ENCODE results near the gene TATDN2. TPM values are rescaled to one million over a fixed set of nuclear protein-coding genes. Genes with fewer than 3 reads are reported as not detected.

Gene TATDN2
- total and polyA plus RNA-seq, 2 experiments from 2014 or later, result 4.8 to 19.1 TPM

DNA sequence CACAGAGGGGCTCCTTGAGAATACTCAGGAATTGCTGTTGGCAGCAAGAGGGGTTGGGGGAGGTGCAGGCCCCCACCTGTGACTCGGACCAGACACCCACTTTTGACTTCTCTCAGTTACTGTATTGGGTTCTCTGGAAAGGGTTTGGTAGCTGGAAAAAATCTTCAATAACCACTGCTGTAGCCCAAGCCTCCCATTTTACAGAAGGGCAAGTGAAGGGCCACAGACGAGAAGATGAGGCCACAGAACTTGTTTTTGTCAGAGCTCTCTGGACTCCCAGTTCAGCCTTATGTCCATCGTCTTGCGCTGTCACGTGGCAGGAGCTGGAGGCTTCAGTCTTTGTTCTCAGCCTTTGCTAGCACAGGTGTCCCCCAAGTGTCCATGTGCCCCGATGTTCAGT lies 12.7 kb upstream of the TATDN2 start:
- no peaks in the 10 kb centered on the region for H3K27me3 ChIP-seq (ENCODE audit: insufficient read depth)
- H3K4me2 ChIP-seq, result no peak overlapping the region
- no peak overlapping the region for H3K4me3 ChIP-seq
- no peaks in the 10 kb centered on the region for H3K79me2 ChIP-seq (replicated peaks; ENCODE audit: insufficient read depth)
- Mint-ChIP-seq H3K4me1 (peaks cover 7% of the 10 kb centered on the region; the same call in 2 of the 3 replicates), H3K27me3 (ENCODE audit: insufficient read depth, low read depth, poor library complexity) (peaks cover 4% of the 10 kb centered on the region), H3K4me3 (no peak overlapping the region), H3K9me3 (no peaks in the 10 kb centered on the region), H3K36me3 (ENCODE audit: low read depth) (no peaks in the 10 kb centered on the region; the same call in 2 of the 3 replicates), H3K27ac (no peak overlapping the region)
- no peaks in the 10 kb centered on the region for H3K36me3 ChIP-seq (ENCODE audit: insufficient read depth)
- TF ChIP-seq JUNB (IDR thresholded peaks at IDR 0.05; ENCODE audit: unreplicated experiment), result no peak
- no peak for TF ChIP-seq ZNF331 (CRISPR knock-in tag; IDR thresholded peaks at IDR 0.05; ENCODE audit: low read depth)
- TF ChIP-seq, protein P1, sequence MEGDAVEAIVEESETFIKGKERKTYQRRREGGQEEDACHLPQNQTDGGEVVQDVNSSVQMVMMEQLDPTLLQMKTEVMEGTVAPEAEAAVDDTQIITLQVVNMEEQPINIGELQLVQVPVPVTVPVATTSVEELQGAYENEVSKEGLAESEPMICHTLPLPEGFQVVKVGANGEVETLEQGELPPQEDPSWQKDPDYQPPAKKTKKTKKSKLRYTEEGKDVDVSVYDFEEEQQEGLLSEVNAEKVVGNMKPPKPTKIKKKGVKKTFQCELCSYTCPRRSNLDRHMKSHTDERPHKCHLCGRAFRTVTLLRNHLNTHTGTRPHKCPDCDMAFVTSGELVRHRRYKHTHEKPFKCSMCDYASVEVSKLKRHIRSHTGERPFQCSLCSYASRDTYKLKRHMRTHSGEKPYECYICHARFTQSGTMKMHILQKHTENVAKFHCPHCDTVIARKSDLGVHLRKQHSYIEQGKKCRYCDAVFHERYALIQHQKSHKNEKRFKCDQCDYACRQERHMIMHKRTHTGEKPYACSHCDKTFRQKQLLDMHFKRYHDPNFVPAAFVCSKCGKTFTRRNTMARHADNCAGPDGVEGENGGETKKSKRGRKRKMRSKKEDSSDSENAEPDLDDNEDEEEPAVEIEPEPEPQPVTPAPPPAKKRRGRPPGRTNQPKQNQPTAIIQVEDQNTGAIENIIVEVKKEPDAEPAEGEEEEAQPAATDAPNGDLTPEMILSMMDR (conservative IDR thresholded peaks at IDR 0.05; ENCODE audit: low read depth in 2 of 2), result no peak
- no peak for TF ChIP-seq POLR2AphosphoS5 (IDR thresholded peaks at IDR 0.05; ENCODE audit: low read depth)
- no peak for TF ChIP-seq NANOG (IDR thresholded peaks at IDR 0.05; ENCODE audit: borderline replicate concordance)
- DNase-seq (ENCODE audit: low spot score) (no peak), ATAC-seq (no peak)
- H4K20me1 ChIP-seq (replicated peaks; ENCODE audit: insufficient read depth), result no peaks in the 10 kb centered on the region
- H3K4me1 ChIP-seq (ENCODE audit: insufficient read depth), result peaks cover 4% of the 10 kb centered on the region; the same call in 1 of the 2 replicates
- 0 out of 2 replicates have a peak, but pooled peaks cover 3% of the 10 kb centered on the region for H3K9me2 ChIP-seq (ENCODE audit: insufficient read depth)
- no peaks in the 10 kb centered on the region for H3F3A ChIP-seq (replicated peaks; ENCODE audit: low read depth)
- no peak overlapping the region for H2AFZ ChIP-seq
- H3K27ac ChIP-seq (ENCODE audit: low read depth), result no peak overlapping the region

DNA sequence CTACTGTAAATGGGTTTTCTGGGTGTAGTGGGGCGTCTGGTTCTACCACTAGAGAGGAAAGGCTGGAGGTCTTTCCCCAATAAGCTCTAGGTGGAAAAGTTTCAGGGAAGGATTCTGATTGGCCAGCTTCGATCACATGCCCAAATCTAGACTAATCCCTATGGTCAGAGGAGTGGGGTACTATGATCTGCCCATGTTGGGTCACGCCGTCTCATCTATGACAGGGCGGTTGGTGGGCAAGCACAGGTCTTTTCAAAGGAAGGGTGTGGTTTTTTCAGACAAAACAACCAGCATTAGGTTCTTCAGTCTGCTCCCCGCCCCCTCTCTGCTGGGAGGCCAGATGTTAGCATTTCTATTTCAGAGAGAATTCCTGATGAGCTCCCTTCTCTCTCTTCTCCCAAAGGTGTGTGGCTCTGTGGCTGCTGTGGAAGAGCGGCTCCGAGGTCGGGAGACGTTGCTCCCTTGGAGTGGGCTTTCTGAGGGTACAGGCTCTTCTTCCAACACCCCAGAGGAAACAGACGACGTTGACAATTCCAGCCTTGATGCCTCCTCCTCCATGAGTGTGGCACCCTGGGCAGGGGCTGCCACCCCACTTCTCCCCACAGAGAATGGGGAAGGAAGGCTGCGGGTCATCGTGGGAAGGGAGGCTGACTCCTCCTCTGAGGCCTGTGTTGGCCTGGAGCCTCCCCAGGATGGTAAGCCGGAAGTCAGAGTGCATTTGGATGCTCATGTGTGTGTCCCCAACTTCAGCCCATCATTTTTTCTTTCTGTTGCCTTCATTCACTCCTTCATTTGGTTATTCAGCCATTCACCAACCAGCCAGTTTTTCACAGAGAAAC lies 9.7 kb upstream of the TATDN2 start:
- DNase-seq (ENCODE audit: low spot score), result no peak
- no peak overlapping the region for H3K4me2 ChIP-seq
- Mint-ChIP-seq H3K9me3 (no peaks in the 10 kb centered on the region; the same call in 2 of the 3 replicates), H3K27me3 (ENCODE audit: insufficient read depth, low read depth, poor library complexity) (peaks cover 7% of the 10 kb centered on the region), H3K36me3 (ENCODE audit: low read depth) (no peaks in the 10 kb centered on the region), H3K4me1 (peaks cover 7% of the 10 kb centered on the region; the same call in 2 of the 3 replicates), H3K4me3 (no peak overlapping the region), H3K27ac (no peak overlapping the region)
- H3K4me1 ChIP-seq (ENCODE audit: insufficient read depth), result 0 out of 2 replicates have a peak, but pooled peaks cover 4% of the 10 kb centered on the region
- no peaks in the 10 kb centered on the region for H4K20me1 ChIP-seq (replicated peaks; ENCODE audit: insufficient read depth)
- no peaks in the 10 kb centered on the region for H3F3A ChIP-seq (replicated peaks; ENCODE audit: low read depth)
- no peaks in the 10 kb centered on the region for H3K36me3 ChIP-seq (ENCODE audit: insufficient read depth)
- H3K27me3 ChIP-seq (ENCODE audit: insufficient read depth), result no peaks in the 10 kb centered on the region
- no peak overlapping the region for H3K27ac ChIP-seq (ENCODE audit: low read depth)
- H2AFZ ChIP-seq, result no peak overlapping the region
- no peak overlapping the region for H3K4me3 ChIP-seq
- 0 out of 2 replicates have a peak, but pooled peaks cover 3% of the 10 kb centered on the region for H3K9me2 ChIP-seq (ENCODE audit: insufficient read depth)
- H3K79me2 ChIP-seq (replicated peaks; ENCODE audit: insufficient read depth), result no peaks in the 10 kb centered on the region
- no peak for ATAC-seq
- TF ChIP-seq POLR2AphosphoS5 (IDR thresholded peaks at IDR 0.05; ENCODE audit: low read depth), result no peak
- no peak for TF ChIP-seq EZH2 (IDR thresholded peaks at IDR 0.05; ENCODE audit: low read depth, unreplicated experiment)
- TF ChIP-seq, protein P2, sequence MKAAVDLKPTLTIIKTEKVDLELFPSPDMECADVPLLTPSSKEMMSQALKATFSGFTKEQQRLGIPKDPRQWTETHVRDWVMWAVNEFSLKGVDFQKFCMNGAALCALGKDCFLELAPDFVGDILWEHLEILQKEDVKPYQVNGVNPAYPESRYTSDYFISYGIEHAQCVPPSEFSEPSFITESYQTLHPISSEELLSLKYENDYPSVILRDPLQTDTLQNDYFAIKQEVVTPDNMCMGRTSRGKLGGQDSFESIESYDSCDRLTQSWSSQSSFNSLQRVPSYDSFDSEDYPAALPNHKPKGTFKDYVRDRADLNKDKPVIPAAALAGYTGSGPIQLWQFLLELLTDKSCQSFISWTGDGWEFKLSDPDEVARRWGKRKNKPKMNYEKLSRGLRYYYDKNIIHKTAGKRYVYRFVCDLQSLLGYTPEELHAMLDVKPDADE (IDR thresholded peaks at IDR 0.05), result no peak
- no peak for TF ChIP-seq ZNF114 (CRISPR knock-in tag; IDR thresholded peaks at IDR 0.05)
- TF ChIP-seq, protein P1 (conservative IDR thresholded peaks at IDR 0.05; ENCODE audit: low read depth in 2 of 2), result no peak
- TF ChIP-seq, protein P3, sequence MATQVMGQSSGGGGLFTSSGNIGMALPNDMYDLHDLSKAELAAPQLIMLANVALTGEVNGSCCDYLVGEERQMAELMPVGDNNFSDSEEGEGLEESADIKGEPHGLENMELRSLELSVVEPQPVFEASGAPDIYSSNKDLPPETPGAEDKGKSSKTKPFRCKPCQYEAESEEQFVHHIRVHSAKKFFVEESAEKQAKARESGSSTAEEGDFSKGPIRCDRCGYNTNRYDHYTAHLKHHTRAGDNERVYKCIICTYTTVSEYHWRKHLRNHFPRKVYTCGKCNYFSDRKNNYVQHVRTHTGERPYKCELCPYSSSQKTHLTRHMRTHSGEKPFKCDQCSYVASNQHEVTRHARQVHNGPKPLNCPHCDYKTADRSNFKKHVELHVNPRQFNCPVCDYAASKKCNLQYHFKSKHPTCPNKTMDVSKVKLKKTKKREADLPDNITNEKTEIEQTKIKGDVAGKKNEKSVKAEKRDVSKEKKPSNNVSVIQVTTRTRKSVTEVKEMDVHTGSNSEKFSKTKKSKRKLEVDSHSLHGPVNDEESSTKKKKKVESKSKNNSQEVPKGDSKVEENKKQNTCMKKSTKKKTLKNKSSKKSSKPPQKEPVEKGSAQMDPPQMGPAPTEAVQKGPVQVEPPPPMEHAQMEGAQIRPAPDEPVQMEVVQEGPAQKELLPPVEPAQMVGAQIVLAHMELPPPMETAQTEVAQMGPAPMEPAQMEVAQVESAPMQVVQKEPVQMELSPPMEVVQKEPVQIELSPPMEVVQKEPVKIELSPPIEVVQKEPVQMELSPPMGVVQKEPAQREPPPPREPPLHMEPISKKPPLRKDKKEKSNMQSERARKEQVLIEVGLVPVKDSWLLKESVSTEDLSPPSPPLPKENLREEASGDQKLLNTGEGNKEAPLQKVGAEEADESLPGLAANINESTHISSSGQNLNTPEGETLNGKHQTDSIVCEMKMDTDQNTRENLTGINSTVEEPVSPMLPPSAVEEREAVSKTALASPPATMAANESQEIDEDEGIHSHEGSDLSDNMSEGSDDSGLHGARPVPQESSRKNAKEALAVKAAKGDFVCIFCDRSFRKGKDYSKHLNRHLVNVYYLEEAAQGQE (IDR thresholded peaks at IDR 0.05; ENCODE audit: unreplicated experiment), result no peak

Measured in GM23338 (cell line).